HepG2 (cell line): ENCODE data around the gene SIX3. TPM values are rescaled to one million over a fixed set of nuclear protein-coding genes. Genes with fewer than 3 reads are reported as not detected.
A peak's percentile ranks its signal among the peaks of the same experiment; 100 is the strongest.

Source experiments
- BCL3 ChIP-seq: sonication (generic); formaldehyde crosslinking; IDR thresholded peaks from 2 replicates; pipeline ENCODE4 v1.5.1; 2020; ENCODE audit warnings: mild to moderate bottlenecking, missing genetic modification reagents, moderate library complexity
- BRD4 ChIP-seq: sonication (generic); formaldehyde crosslinking; IDR thresholded peaks from 2 replicates; pipeline ENCODE4 v1.4.0; 2020; ENCODE audit warnings: missing genetic modification reagents
- CBX5 ChIP-seq: sonication (generic); formaldehyde crosslinking; IDR thresholded peaks from 2 replicates; pipeline ENCODE4 v1.4.0; 2020; ENCODE audit warnings: missing genetic modification reagents, borderline replicate concordance
- CREB3 ChIP-seq: sonication (generic); formaldehyde crosslinking; IDR thresholded peaks from 2 replicates; pipeline ENCODE4 v1.5.0; 2020; ENCODE audit warnings: missing genetic modification reagents
- DNMT3B ChIP-seq: conservative IDR thresholded peaks from 2 replicates; pipeline ENCODE4 v1.6.1; 2016; ENCODE audit warnings: missing biosample characterization, control low read depth
- FOSL1 ChIP-seq: sonication (generic); formaldehyde crosslinking; IDR thresholded peaks from 2 replicates; pipeline ENCODE4 v1.9.0; 2021; ENCODE audit warnings: missing genetic modification reagents, borderline replicate concordance
- GATA4 ChIP-seq: sonication (generic); IDR thresholded peaks from 2 replicates; pipeline ENCODE4 v1.6.1; 2016; ENCODE audit warnings: antibody characterized with exemption, low read depth, borderline replicate concordance
- GFI1 ChIP-seq: sonication (generic); formaldehyde crosslinking; IDR thresholded peaks from 2 replicates; pipeline ENCODE4 v1.5.0; 2020; ENCODE audit warnings: missing genetic modification reagents, mild to moderate bottlenecking, borderline replicate concordance
- HOXA5 ChIP-seq: sonication (generic); formaldehyde crosslinking; IDR thresholded peaks from 2 replicates; pipeline ENCODE4 v1.4.0; 2020; ENCODE audit warnings: missing genetic modification reagents
- KAT2B ChIP-seq: fragments of 150-350 bp; IDR thresholded peaks from 2 replicates; pipeline ENCODE4 v1.6.1; 2014; ENCODE audit warnings: low read depth, low read length, borderline replicate concordance
- NBN ChIP-seq: fragments of 450-650 bp; conservative IDR thresholded peaks from 2 replicates; pipeline ENCODE4 v1.6.1; 2017
- POLR2G ChIP-seq: fragments of 200-400 bp; formaldehyde crosslinking; IDR thresholded peaks from 2 replicates; pipeline ENCODE4 v1.6.1; 2018; ENCODE audit warnings: mild to moderate bottlenecking, low read depth, low read length, moderate library complexity
- RCOR2 ChIP-seq: IDR thresholded peaks from 2 replicates; pipeline ENCODE4 v1.6.1; 2016; ENCODE audit warnings: missing biosample characterization, missing genetic modification reagents
- RNF2 ChIP-seq: fragments of 450-650 bp; conservative IDR thresholded peaks from 2 replicates; pipeline ENCODE4 v1.6.1; 2016; ENCODE audit warnings: low read depth
- SNRNP70 ChIP-seq: fragments of 200-400 bp; formaldehyde crosslinking; IDR thresholded peaks from 2 replicates; pipeline ENCODE4 v1.6.1; 2017; ENCODE audit warnings: mild to moderate bottlenecking, low read depth, low read length, moderate library complexity
- SOX13 ChIP-seq, 3 experiments: fragments of 450-650 bp in 1 of 3; sonication (generic) in 1 of 3; formaldehyde crosslinking in 1 of 3; IDR thresholded peaks in 2 of 3; conservative IDR thresholded peaks in 1 of 3; 2 replicates each; pipeline versions ENCODE4 v1.5.0 to v1.6.1; 2016 to 2020; ENCODE audit warnings: antibody characterized with exemption in 1 of 3, mild to moderate bottlenecking in 1 of 3, missing compliant biosample characterization in 1 of 3, missing genetic modification reagents in 1 of 3, moderate library complexity in 1 of 3
- TFDP2 ChIP-seq: sonication (generic); formaldehyde crosslinking; IDR thresholded peaks from 2 replicates; pipeline ENCODE4 v1.4.0; 2020; ENCODE audit warnings: missing genetic modification reagents
- U2AF1 ChIP-seq: fragments of 200-400 bp; formaldehyde crosslinking; optimal IDR thresholded peaks from 2 replicates; pipeline ENCODE3; 2017; ENCODE audit warnings: mild to moderate bottlenecking, low read depth, low read length
- YY1 ChIP-seq: IDR thresholded peaks from 2 replicates; pipeline ENCODE4 v1.6.1; 2011; ENCODE audit warnings: low read length, low read depth, moderate library complexity, mild to moderate bottlenecking; ENCODE audit not compliant: insufficient read depth, insufficient replicate concordance
- ZBTB21 ChIP-seq: sonication (generic); formaldehyde crosslinking; IDR thresholded peaks from 2 replicates; pipeline ENCODE4 v1.4.0; 2020; ENCODE audit warnings: missing genetic modification reagents
- ZNF18 ChIP-seq: sonication (generic); formaldehyde crosslinking; IDR thresholded peaks from 2 replicates; pipeline ENCODE4 v1.8.0; 2022; ENCODE audit warnings: mild to moderate bottlenecking, missing genetic modification reagents; ENCODE audit not compliant: insufficient replicate concordance
- ZNF274 ChIP-seq: sonication (generic); formaldehyde crosslinking; IDR thresholded peaks from 2 replicates; pipeline ENCODE4 v1.5.1; 2020; ENCODE audit warnings: mild to moderate bottlenecking, missing genetic modification reagents
- ZNF430 ChIP-seq: sonication (generic); formaldehyde crosslinking; IDR thresholded peaks from 2 replicates; pipeline ENCODE4 v1.9.0; 2021; ENCODE audit warnings: mild to moderate bottlenecking, missing genetic modification reagents
- ZNF563 ChIP-seq: sonication (generic); formaldehyde crosslinking; IDR thresholded peaks from 2 replicates; pipeline ENCODE4 v1.8.0; 2022; ENCODE audit warnings: mild to moderate bottlenecking, moderate library complexity, missing genetic modification reagents
- ZNF570 ChIP-seq: sonication (generic); formaldehyde crosslinking; IDR thresholded peaks from 2 replicates; pipeline ENCODE4 v1.4.0; 2020; ENCODE audit warnings: mild to moderate bottlenecking, missing genetic modification reagents, borderline replicate concordance
- ZNF782 ChIP-seq: sonication (generic); formaldehyde crosslinking; IDR thresholded peaks from 2 replicates; pipeline ENCODE4 v1.4.0; 2020; ENCODE audit warnings: missing genetic modification reagents, mild to moderate bottlenecking, borderline replicate concordance
- polyA plus RNA-seq, 8 experiments: library from polyadenylated mRNA; depleted of rRNA in 3 of 8; stranded (reverse) in 7 of 8; unstranded in 1 of 8; fragments of >200 nt; fragmentation: Illumina TruSeq in 4 of 8; extraction: Trizol in 4 of 8; gene quantifications; 2 replicates each; pipeline versions ENCODE4 v1.2.1 to v1.2.3, GENCODE V29; 2011 to 2016; ENCODE audit warnings: low read depth in 4 of 8, missing spikeins in 1 of 8, mixed read lengths in 1 of 8; ENCODE audit not compliant: insufficient read depth in 1 of 8
- total RNA-seq, 5 experiments: library from RNA; depleted of rRNA; stranded (reverse); fragments of >200 nt; fragmentation: Illumina TruSeq; extraction: Trizol; gene quantifications; 2 replicates each; pipeline ENCODE4 v1.2.3, GENCODE V29; 2016; ENCODE audit warnings: low read depth in 1 of 5

Gene SIX3
- total and polyA plus RNA-seq, 2 of the 13 experiments (the other 11 are each of a cell fraction or from before 2014, with no cell fraction given), result not detected

GRCh38 chr2:44952143-44952805 lies 10.8 kb downstream of the SIX3 start (continued):
- TF ChIP-seq RCOR2 (no peak), BCL3 (no peak), SOX13 (IDR thresholded peaks at IDR 0.05) (no peak), SOX13 (CRISPR knock-in tag; conservative IDR thresholded peaks at IDR 0.05 in 1 of 2, IDR thresholded peaks at IDR 0.05 in 1 of 2) (no peak), ZNF570 (CRISPR knock-in tag) (no peak), GFI1 (CRISPR knock-in tag) (no peak), ZNF430 (peak; percentile 17; the same call in 1 of the 2 replicates), DNMT3B (CRISPR knock-in tag) (no peak), CBX5 (CRISPR knock-in tag) (peak; percentile 49; the same call in 1 of the 2 replicates), U2AF1 (no peak), SNRNP70 (no peak), NBN (no peak), KAT2B (no peak), CREB3 (CRISPR knock-in tag) (no peak), RNF2 (no peak; the same call in 1 of the 2 replicates), ZNF274 (CRISPR knock-in tag) (no peak), HOXA5 (CRISPR knock-in tag) (0 out of 2 replicates have a peak, but pooled peaks have one; percentile 38), POLR2G (no peak), YY1 (peak; percentile 12), ZNF563 (CRISPR knock-in tag) (no peak), FOSL1 (no peak), TFDP2 (CRISPR knock-in tag) (peak; percentile 26; the same call in 1 of the 2 replicates), BRD4 (CRISPR knock-in tag) (0 out of 2 replicates have a peak, but pooled peaks have one; percentile 16), GATA4 (no peak), ZNF782 (CRISPR knock-in tag) (no peak), ZNF18 (CRISPR knock-in tag) (no peak), ZBTB21 (CRISPR knock-in tag) (no peak)
